GM19240 (cell line): ENCODE data around the gene FOXF1.

ENCODE experiments used
- DNase-seq: peaks from one replicate; pipeline ENCODE4 v3.0.0; 2011; ENCODE audit warnings: low spot score; ENCODE audit not compliant: insufficient read length

The FOXF1 gene

GRCh38 chr16:86533076-86533475, 22.7 kb downstream of the FOXF1 start:
- DNase-seq, result no peak

GRCh38 chr16:86533767-86534351, 23.5 kb downstream of the FOXF1 start:
- DNase-seq, result no peak

GRCh38 chr16:86534779-86535615, 24.7 kb downstream of the FOXF1 start:
- DNase-seq, result no peak

GRCh38 chr16:86536621-86537020, 26.3 kb downstream of the FOXF1 start:
- no peak for DNase-seq

GRCh38 chr16:86537486-86537885, 27.2 kb downstream of the FOXF1 start:
- no peak for DNase-seq

GRCh38 chr16:86538196-86538780, 28.0 kb downstream of the FOXF1 start:
- no peak for DNase-seq

GRCh38 chr16:86540894-86541293, 30.6 kb downstream of the FOXF1 start:
- DNase-seq, result no peak

GRCh38 chr16:86541560-86541959, 31.2 kb downstream of the FOXF1 start:
- DNase-seq, result no peak

- DNase-seq, result no peak
These were observed 32.7 kb downstream of the FOXF1 start for GRCh38 chr16:86542756-86543750.

- no peak for DNase-seq
These were observed 35.2 kb downstream of the FOXF1 start for GRCh38 chr16:86545481-86545880.

- no peak for DNase-seq
These were observed 35.8 kb downstream of the FOXF1 start for GRCh38 chr16:86545954-86546637.

- no peak for DNase-seq
These were observed 36.3 kb downstream of the FOXF1 start for GRCh38 chr16:86546638-86547013.

GRCh38 chr16:86547286-86547685, 37.0 kb downstream of the FOXF1 start:
- DNase-seq, result no peak

- no peak for DNase-seq
These were observed 39.0 kb downstream of the FOXF1 start for GRCh38 chr16:86549076-86549892.

- DNase-seq, result no peak
These were observed 39.5 kb downstream of the FOXF1 start for GRCh38 chr16:86549893-86550190.

- DNase-seq, result no peak
These were observed 40.0 kb downstream of the FOXF1 start for GRCh38 chr16:86550281-86550680.

GRCh38 chr16:86553356-86553755, 43.0 kb downstream of the FOXF1 start:
- DNase-seq, result no peak

- no peak for DNase-seq
These were observed 44.2 kb downstream of the FOXF1 start for GRCh38 chr16:86554599-86554916.

- DNase-seq, result peak; percentile 92
These were observed 44.8 kb downstream of the FOXF1 start, which contains the start of gene MTHFSD for GRCh38 chr16:86554917-86555703. Gene MTHFSD (minus strand): TSS chr16:86555235. CDS start chr16:86555184, 51 bp downstream.

- DNase-seq, result no peak
These were observed 45.4 kb downstream of the FOXF1 start for GRCh38 chr16:86555704-86556075.
